Measurements from ENCODE around the gene SUPT3H. TPM values are rescaled to one million over a fixed set of nuclear protein-coding genes. Genes with fewer than 3 reads are reported as not detected.
"Not testable (repeated sequence)": the region's sequence is repeated elsewhere in the genome, so short reads cannot be mapped to it uniquely, and the experiment has no call there.

SUPT3H gene
- total RNA-seq, 1 experiment from 2014 or later = 7.5 TPM

DNA sequence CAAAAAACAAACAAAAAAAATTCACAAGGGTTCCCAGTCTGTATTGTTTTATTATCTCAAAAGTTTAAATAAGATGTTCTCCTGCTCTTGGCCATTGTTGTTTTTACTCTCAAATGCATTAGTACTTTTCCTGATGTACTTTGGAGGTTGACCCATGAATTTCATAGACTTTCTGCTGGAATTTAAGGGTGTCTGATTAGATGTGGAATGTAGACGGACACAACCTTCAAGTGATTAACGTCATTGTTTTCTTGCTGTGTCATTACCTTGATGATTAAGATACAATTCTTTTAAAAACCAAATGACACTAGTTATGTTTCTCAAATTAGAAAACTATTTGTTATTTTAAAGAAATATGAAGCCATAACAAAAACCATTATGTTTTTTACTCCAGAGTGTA is 471.0 kb downstream of the SUPT3H start:
- DNase-seq (ENCODE audit: low spot score) = no peak

DNA sequence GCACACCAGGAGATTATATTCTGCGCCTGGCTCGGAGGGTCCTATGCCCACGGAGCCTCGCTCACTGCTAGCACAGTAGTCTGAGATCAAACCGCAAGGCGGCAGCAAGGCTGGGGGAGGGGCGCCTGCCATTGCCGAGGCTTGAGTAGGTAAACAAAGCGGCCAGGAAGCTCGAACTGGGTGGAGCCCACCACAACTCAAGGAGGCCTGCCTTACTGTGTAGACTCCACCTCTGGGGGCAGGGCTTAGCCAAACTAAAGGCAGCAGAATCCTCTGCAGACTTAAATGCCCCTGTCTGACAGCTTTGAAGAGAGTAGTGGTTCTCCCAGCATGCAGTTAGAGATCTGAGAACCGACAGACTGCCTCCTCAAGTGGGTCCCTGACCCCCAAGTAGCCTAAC is 477.4 kb downstream of the SUPT3H start:
- not testable (repeated sequence) for DNase-seq (ENCODE audit: low spot score)

DNA sequence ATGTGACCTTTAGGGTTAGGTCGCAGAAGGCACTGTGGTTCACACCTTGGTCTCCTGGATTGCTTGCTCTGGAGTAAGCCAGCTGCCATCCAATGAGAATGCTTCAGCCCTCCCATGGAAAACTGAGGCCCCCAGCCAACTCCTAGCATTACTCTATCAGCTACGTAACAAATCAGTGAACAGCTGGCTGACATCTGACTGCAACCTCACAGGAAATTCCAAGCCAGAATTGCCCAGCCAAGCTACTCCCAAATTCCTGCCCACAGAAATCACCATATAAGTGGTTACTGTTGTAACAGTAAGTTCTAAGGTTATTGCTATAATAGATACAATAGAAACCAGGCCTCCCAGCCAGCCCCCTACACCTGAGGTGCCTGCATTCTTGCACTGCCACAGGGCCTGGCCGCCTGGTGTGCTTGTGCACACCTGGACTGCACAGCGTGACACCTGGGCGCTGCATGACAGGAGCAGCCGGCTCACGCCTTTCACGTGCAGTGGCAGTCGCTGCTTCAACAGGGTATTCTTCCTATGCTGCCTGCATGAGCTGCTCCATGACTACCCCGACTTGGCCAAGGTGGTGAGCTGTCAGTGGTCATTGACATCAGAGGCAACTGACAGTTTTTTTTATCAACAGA is 479.3 kb downstream of the SUPT3H start:
- DNase-seq (ENCODE audit: low spot score) = peak; percentile 48

DNA sequence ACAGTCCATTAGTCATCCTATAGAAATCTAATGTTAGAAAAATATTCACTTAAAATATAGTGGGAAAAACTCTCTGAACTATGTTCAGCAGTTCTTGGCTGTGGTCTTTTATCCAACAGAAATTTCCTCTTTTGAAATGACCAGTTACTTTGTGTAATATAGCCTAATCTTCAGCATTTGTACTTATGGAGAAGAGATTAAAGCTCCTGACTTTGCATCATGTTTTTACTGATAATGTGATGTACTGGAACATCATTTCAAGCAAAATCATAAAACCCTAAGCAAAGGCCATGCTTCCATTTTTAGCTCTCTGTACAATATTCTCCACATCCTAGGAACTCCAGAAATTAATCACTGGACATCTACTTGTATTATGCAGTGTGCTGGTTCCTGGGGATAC is 480.4 kb downstream of the SUPT3H start:
- no peak for DNase-seq (ENCODE audit: low spot score)

DNA sequence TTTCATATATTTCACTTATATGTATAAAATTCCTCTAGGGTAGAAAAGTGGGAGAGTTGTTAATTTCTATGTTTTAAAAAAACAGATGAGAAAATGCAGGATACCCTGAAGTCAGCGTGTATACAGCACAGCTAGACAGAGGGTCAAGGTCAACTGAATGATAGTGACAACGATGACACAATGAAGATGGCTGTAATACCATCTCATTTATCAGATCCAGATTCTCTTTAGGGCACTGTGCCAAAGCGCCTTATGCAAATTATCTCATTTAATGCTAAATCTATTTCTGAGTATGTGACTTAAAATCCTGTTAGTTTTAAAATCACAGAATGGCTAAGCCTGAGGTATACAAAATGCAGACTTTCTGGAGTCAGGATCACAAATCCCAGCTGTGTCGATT is 481.0 kb downstream of the SUPT3H start:
- no peak for DNase-seq (ENCODE audit: low spot score)

DNA sequence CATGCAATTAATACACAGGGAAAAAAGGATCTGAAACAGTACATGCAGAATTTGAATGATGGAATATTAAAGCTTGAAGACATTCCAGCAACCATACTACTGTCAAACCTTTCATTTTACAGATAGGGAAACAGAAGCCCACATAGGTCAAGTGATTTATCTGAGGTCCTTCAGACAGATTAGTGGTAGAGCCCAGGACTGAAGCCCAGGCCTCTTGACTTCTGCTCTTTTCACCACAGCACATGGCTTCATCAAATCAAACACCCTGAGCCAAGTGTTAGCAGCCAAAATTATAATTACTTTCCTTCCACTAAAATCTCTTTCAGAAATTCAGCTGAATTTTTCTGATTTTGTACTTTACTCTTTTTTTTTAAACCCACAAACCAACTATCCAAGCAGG is 485.2 kb downstream of the SUPT3H start:
- no peak for DNase-seq (ENCODE audit: low spot score)

DNA sequence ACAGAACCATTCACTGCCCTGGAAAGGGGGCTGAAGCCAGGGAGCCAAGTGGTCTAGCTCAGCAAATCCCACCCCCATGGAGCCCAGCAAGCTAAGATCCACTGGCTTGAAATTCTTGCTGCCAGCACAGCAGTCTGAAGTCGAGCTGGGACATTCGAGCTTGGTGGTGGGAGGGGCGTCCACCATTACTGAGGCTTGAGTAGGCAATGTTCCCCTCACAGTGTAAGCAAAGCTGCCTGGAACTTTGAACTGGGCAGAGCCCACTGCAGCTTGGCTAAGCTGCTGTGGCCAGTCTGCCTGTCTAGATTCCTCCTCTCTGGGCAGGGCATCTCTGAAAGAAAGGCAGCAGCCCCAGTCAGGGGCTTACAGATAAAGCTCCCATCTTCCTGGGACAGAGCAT is 498.7 kb downstream of the SUPT3H start:
- not testable (repeated sequence) for DNase-seq (ENCODE audit: low spot score)

DNA sequence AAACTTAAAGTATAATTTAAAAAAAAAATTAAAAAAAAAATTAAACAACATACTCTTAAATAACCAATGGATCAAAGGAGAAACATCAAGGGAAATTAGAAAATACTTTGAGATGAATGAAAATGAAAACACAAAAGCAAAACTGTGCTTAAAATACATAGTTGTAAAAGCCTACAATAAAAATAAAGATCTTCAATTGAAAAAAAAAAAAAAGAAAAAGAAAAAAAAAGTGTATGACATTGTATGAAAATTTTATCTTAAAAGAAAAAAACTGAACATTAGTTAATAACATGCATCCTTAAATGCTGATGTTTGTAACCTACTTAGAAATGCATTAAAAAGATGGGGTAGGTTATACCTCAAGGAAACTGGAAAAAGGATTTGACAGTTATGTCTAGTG is 501.1 kb downstream of the SUPT3H start:
- not testable (repeated sequence) for DNase-seq (ENCODE audit: low spot score)

DNA sequence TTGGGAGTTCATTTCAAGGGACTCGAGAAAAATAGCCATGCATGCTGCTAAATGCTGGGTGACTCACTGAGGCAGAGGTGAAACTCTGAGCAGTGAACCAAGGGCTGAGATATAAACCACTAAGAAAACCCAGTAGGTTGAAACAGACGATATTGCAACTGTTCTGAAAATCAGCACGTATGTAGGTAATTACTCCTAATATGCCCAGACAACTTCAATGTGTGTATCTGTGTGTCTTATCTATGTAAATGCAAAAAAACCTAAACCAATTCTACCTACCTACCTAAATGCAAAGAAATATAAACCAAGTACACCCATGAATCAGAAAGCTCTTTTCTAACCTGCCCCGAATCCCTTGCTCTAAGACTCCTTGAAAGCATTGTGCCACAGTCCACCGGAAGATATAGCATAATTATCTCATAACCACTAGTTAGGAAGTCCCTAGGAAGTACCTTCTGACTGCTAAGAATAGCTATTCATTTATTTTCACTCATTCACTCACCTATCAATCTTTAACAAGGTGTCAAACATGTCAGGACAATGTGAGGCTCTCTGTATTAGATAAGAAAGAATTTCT is 508.3 kb downstream of the SUPT3H start:
- DNase-seq (ENCODE audit: low spot score) = no peak

DNA sequence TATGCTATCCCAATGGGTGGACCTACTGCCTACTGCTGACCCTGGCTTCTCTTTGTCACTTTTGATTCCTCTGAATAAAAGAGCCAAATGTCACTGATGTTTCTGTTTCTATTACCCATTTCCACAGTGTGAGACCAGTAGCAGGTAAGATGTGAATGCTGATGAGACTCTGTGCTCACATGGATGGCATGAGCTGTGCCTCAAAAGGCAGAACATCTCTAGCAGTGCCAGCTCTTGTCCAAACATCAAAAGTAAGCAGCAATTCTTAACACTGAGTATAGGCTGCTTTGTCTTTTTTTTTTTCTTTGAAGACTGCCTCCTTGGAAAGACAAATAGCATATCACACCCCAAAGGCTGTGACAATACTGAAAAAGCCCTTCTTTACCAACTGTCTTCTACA is 508.8 kb downstream of the SUPT3H start:
- no peak for DNase-seq (ENCODE audit: low spot score)

DNA sequence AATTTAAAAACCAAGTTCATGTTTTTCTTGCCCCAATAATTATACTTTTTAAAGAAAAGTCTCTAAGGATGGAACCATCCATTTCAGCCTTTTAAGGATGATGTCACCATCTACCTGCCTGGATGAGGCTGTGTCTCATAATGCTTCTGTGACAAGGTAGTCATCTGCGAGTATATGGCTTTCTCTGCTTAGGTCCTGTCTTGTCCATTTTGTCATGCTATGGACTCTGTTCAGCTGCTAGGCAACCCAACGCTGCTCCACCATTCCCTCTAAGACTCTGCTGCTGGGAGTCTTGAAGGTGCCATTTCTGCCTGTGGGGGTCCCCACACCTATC is 509.4 kb downstream of the SUPT3H start:
- no peak for DNase-seq (ENCODE audit: low spot score)

DNA sequence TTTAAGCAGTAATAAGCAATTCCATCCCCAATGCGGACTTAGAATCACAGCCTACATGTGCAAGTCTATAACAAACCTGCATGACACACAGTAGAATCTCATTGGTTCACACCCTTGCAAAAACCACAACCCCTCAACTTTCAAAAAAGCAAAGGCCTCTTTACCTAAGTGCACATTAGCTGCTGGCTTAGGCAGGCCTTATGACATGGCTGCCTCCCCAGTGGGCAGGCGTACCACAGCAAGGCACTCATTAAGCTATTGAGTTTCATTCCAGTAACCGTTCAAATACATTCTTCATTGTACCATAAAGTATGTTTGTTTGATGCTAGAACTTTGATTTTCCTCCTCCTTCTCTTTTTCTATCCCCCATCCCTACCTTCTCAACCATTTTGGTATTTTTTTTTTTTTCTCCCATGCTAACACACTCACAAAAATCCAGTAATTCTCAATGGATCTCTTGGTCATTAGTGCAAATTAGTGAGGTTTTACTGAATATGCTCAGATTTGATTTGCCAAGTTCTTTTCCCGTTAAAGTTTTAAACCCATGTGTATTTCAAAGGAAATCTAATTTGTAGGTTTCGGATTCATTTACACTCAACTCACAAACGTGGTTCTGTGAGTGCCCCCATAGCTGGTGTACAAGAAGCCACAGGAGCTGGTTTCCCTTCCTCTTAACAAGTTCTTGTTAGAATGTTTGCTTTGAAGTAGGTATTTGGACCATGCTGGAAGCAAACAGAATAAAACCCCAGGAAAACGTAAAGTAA is 510.0 kb downstream of the SUPT3H start:
- no peak for DNase-seq (ENCODE audit: low spot score)

DNA sequence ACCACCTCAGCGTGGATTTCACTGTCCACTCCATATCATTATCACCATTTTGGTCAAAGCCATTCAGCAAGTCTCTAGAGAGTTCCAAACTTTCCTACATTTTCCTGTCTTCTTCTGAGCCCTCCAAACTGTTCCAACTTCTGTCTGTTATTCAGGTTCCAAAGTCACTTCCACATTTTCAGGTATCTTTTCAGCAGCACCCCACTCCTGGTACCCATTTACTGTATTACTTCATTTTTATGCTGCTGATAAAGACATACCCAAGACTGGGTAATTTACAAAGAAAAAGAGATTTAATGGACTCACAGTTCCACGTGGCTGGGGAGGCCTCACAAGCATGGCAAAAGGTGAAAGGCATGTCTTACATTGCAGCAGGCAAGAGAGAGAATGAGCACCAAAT is 512.5 kb downstream of the SUPT3H start:
- not testable (repeated sequence) for DNase-seq (ENCODE audit: low spot score)

DNA sequence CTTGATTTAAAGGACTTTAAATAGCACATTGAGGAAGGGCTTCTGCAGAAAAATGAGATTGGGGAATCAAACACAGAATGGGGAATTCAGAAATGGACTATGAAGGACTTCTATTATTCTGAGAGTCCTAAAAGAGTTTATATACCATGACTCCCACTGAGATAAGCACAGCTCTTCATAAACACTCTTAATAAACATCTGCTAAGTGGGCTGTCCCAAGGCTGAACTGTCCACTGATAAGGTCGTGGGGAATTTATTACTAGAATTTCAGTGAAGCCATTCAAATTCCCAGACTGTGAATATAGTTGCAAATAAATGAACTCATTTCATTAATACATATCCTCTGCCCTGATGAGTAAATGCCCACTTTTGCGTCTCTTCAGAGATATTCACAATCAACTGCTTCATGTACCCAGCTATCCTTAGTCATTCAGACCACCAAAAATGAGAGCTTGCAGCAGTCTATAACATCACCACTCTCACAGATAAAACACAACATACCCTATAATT is 517.8 kb downstream of the SUPT3H start:
- DNase-seq (ENCODE audit: low spot score) = no peak

DNA sequence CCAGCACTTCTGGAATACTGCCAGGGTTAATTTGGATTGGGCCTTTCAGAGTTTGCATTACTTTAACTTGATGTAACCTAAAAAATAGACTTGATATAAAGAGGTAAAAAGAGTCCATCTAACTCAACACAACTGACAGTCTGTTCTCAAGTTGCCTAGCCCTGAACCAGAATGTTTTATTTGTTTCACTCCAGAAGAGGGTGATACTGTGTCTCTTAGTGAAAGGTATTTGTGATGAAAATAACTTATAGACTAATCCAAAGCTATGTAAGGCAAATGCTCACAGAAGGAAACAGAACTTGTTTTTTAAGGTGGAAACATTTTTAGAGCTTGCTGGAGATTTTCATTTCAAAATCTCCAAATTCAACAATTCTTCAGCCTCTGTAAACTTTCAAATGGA is 518.7 kb downstream of the SUPT3H start:
- no peak for DNase-seq (ENCODE audit: low spot score)

DNA sequence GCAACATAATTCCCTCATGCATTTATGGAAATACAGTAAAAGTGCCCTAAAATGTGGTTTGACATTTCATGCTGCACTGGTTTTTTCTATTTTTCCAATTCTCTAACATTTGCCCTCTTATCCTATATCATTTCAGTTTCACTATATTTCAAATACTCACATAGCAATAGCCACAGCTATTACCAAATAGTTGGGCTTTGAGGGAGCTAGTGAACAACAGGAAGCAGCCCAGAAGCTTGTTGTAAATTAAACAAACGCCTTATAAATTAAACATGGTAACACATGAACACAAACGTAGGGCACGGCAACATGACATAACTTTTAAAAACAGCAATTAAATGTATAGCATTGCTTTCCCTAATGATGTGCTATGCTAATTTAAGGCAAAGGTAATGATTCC is 521.3 kb downstream of the SUPT3H start:
- no peak for DNase-seq (ENCODE audit: low spot score)

DNA sequence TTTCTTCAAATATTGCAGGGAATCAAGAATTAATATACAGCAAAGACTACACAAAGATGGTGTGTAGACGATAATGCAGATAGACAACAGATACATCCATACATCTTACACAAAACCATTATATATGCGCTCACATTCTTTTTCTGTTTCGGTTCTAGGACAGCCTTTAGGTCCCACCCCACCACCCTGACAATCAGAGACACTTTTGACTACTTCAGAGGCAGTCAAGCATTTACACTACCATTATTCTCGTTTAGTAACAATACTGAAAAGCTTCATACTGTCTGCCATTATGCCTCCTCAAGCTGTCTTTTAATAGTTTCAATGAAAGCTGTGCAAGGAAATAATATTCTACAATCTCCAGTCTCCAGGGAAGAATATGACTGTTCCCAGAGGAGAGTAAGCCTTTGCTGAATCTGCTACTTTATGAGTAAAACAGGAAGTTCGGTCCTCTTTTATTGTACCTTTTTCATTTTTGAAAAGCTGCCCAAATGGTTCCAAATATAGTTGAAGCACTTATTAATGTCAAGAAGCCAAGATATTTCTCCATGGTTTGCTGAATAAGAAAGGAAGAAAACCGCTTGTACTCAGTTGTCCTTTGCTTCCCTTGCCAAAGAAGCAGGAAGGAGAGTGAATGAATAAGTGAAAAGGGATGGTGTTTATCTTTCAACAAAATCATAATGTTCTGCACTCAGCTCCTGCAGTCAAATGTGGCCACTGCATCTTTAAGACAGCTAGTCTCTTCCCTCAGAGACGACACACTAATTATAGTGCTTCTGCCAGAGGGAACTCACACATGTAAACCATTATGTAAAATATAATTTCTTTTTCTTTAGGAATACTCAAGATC is 521.9 kb downstream of the SUPT3H start:
- DNase-seq (ENCODE audit: low spot score) = no peak

DNA sequence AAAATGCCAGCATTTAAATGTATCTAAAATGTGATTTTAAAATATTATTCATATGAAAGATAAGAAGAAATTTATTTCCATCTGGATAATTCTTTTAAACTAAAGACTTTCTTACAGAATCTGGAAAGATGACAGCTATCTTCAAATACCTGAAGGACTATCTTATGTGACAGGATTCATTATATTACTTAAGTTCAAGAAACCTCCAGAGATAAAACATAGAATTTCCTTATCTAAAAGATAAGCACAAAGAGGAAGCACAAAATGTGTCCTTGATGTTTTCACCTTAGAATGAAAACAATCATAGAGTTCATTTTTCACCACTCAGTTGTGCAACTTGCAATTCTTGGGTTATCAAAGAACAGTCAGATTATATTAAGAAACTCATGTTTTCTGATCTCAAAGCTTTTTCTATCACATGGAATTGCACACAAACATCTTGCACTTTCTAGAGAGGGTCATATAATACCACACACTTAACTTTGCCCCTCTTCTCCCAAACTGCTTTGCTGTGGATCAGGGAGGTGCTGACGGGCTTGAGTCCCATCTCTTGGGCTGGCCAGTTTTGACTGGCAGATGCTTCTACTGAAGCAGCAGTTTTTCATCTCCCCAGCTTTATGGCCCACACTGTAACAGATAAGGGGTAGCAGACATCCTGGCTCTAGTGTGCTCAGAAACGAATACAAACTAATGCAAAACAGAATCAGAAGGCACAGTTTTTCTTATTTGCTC is 522.9 kb downstream of the SUPT3H start:
- DNase-seq (ENCODE audit: low spot score) = no peak

DNA sequence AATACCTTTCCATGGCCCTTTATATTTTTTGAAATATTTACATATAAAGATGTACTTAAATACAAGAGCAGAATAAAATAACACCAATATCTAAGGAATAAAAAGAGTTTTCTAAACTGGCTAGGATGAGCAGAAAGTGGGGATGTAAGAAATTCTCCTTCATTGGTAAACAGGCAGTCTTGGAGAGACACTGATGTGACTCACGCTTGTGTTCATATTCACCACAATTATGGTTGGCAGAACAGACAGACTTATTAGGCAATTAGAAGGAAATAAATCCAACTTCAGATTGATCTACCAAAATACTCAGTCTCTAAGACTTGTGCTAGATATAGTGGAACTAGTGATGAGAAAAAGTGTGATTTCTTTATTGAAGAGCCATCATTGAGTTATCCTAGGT is 526.6 kb downstream of the SUPT3H start:
- DNase-seq (ENCODE audit: low spot score) = no peak

DNA sequence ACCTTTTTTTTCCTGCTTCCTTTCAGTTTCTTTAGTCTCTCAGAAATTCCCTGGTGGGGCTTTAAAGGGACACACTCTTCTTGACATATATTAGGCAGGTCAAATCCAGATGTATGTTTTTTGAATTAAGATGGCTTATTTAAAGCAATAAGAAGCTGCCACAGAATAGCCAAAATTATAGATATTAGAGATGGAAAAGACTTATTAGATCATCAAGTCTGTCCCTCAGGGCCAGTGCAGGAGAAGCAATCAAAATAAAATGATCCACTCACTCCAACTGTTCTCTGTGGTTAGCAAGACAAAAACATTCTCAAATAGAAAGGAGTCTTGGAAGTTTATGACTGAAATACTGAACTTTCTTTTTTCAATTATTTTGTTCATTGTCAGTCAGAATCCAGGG is 527.4 kb downstream of the SUPT3H start:
- no peak for DNase-seq (ENCODE audit: low spot score)

DNA sequence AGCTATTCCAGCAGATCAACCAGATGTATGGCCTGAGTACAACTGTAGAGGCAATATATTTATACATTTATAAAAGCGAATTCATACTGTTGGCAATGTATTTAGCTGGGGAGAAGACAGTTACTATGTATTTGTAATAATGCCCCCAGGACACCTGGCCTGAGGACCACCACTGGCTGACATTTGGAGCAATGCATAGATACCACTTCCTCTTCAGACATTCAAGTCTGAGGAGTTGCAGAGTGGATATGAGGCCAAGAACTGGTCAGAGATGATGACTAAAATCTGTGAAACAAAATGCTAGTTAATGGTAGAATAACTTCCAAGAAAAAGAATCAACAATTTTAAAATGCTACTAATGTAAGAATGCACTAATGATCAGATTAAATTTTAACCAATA is 527.9 kb downstream of the SUPT3H start:
- no peak for DNase-seq (ENCODE audit: low spot score)

DNA sequence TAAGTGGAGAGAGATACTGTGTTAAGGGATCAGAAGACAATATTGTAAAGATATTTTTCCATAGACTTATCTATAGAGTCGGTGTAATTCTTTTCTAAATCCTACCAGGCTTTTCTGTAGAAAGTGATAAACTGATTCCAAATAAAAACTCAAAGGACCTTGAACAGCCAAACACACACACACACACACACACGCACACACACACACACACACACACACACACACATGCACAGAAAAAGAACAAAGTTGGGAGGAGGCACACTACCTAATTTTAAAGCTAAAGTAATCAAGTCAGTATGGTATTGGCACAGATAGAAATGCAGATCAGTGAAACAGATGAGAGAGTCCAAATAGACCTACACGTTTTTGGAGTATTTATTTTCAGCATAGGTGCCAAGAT is 534.0 kb downstream of the SUPT3H start:
- no peak for DNase-seq (ENCODE audit: low spot score)
